Right cardiac atrium (tissue), 5 donors: ENCODE measurements around the gene SH3BP2. TPM values are rescaled to one million over a fixed set of nuclear protein-coding genes. Genes with fewer than 3 reads are reported as not detected.

Source experiments
- ATAC-seq, 2 donors: fragments of 200-7000 bp; cut with Tn5 transposase; one replicate each; pipeline versions ENCODE4 v1.8.0 to v1.9.1; 2020; ENCODE audit warnings: moderate library complexity in 2 of 2, mild to moderate bottlenecking in 1 of 2
- DNase-seq, 3 donors: peaks; one replicate each; pipeline ENCODE4 v3.0.0-alpha.2; 2020
- H3K27ac ChIP-seq: one replicate; pipeline ENCODE4 v1.5.1; 2013; ENCODE audit warnings: mild to moderate bottlenecking, low read length, control low read depth, moderate library complexity
- H3K27me3 ChIP-seq: one replicate; pipeline ENCODE4 v1.6.1; 2013; ENCODE audit not compliant: control insufficient read depth, insufficient read depth
- H3K4me1 ChIP-seq: one replicate; pipeline ENCODE4 v1.6.1; 2013; ENCODE audit warnings: low read length; ENCODE audit not compliant: control insufficient read depth, insufficient read depth
- H3K4me3 ChIP-seq: one replicate; pipeline ENCODE4 v1.5.1; 2013; ENCODE audit warnings: low read length, control low read depth
- H3K9me3 ChIP-seq: one replicate; pipeline ENCODE4 v1.6.1; 2013; ENCODE audit warnings: low read length; ENCODE audit not compliant: control insufficient read depth
- WGBS: extraction: QIAGEN DNeasy Blood & Tissue Kit; methylation state at CpG from one replicate; pipeline ENCODE4 v1.1.7; 2013; 5-methylcytosine and 5-hydroxymethylcytosine counted together
- intact Hi-C, 4 donors: fragments of 100-400 bp; cut with DNase I; formaldehyde crosslinking; loops; one replicate each; pipeline versions ENCODE4 v1.11.0 to v1.14.0; 2022 to 2023
- polyA plus RNA-seq: library from polyadenylated mRNA; stranded (reverse); fragments of 200-250 nt; gene quantifications from one replicate; pipeline ENCODE4 v1.2.3, GENCODE V29; 2013
- total RNA-seq, 4 donors: library from RNA; stranded (reverse); fragmentation: NEBNext Ultra II Directional; extraction: Animal tissue kit (Norgen Biotek cat#: 25700); gene quantifications; one replicate each; pipeline ENCODE4 v1.2.1, GENCODE V29; 2021
- donor health status: healthy with polysubstance abuse.
- donor health status: DM: no; HTN: yes; CAD: no.
- donor health status: DM: no; HTN: no; CAD: no.
- donor health status: DM: no; HTN: yes; CAD: no; lungs with severe emphysema.
- donor health status: DM: yes; HTN: yes; CAD: no.

SH3BP2 gene
- total and polyA plus RNA-seq, 5 donors: 20.5 to 28.8 (median 25.0) TPM

DNA sequence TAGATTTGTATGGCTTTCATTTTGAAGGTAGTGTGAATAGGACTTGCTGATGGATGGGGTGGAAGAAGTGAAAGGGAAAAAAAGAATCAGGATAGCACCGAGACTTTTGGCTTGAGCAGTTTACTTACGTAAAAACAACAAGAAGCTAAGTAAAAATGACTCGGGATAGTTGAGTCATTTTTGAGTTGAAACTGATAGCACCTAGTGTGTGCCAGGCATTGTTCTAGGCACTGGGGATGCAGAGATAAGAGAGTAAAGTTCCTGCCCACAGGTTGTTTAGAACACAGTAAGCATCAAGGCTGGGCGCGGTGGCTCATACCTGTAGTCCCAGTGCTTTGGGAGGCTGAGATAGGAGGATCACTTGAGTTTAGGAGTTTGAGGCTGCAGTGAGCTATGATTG, 85.5 kb downstream of the SH3BP2 start:
- intact Hi-C loops: no loop called here
- Histone ChIP-seq H3K4me3 (no peak overlapping the region), H3K27me3 (no peaks in the 10 kb centered on the region), H3K27ac (no peak overlapping the region), H3K4me1 (peaks cover 13% of the 10 kb centered on the region), H3K9me3 (no peaks in the 10 kb centered on the region)
- DNase-seq: no peak
- ATAC-seq: peak; percentile 38 to 84
- 76% methylated on average over 5 of the region's 5 CpGs for WGBS

DNA sequence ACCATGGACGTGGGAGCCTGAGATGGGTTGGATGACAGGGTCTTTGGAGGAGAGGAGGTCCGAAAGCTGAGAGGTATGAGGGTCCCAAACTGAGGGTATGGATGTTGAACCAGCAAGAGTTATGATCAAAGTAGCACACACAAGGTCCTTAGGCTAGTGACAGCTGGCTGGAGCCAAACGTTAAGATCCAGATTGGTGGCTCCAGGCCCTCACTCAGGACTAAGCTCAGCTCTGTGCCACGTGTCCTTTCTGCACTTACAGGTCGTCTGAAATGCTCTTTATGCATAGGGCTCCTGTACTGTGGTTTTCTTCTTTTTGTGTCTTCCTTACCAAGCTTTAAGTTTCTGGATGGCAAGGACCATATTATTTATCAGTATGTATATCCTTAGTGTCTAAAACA, 86.1 kb downstream of the SH3BP2 start:
- peak; percentile 10 to 26 for ATAC-seq
- DNase-seq: no peak
- no peaks in the 10 kb centered on the region for H3K27me3 ChIP-seq
- H3K9me3 ChIP-seq: no peaks in the 10 kb centered on the region
- no peak overlapping the region for H3K4me3 ChIP-seq
- peaks cover 13% of the 10 kb centered on the region for H3K4me1 ChIP-seq
- intact Hi-C loops: no loop called here
- H3K27ac ChIP-seq: no peak overlapping the region
- 70% methylated on average over 5 of the region's 5 CpGs for WGBS

DNA sequence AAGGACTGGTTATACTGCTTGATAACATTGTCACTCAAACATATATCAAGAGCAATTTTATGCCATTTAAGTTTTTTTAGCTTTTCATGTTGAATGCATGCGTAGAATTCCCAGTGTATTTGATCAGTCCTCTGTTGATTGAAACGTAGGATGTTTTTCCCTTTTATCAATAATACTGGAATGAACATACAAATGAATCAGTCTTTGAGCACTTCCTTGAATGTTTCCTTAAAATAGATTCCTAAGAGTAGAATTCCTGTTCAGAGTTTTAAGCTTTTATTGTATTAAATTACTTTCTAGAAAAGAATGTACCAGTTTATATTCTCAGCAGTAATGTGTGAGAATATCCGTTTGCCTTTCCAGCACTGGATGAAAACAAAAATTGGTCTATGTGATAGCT, 88.5 kb downstream of the SH3BP2 start:
- ATAC-seq (no peak), DNase-seq (no peak)
- peaks cover 12% of the 10 kb centered on the region for H3K4me1 ChIP-seq
- no peaks in the 10 kb centered on the region for H3K9me3 ChIP-seq
- H3K27ac ChIP-seq: no peak overlapping the region
- WGBS: 82% methylated on average over 3 of the region's 3 CpGs
- intact Hi-C loops: no loop called here
- no peaks in the 10 kb centered on the region for H3K27me3 ChIP-seq
- no peak overlapping the region for H3K4me3 ChIP-seq

DNA sequence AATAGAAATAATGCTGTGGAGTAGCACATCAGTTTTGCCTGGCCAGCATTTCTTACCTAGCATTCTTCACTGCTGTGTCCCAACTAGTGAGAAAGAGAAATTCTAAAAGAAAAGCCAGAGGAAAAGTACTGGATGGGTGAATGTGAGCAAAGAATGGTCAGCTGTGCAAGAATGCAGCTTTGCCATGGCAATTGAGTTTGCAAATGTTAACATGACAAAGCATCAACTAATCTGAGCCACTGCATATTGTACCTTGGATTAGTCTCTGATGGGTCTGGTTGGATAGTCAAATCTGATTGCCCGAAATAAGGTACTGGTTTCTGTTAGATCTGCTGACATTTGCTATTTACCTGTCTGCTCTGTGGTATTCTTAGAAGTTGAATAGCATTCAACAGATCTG, 89.5 kb downstream of the SH3BP2 start:
- no peaks in the 10 kb centered on the region for H3K27me3 ChIP-seq
- intact Hi-C loops: no loop called here
- DNase-seq (no peak), ATAC-seq (no peak)
- peaks cover 12% of the 10 kb centered on the region for H3K4me1 ChIP-seq
- no peak overlapping the region for H3K4me3 ChIP-seq
- no peak overlapping the region for H3K27ac ChIP-seq
- no peaks in the 10 kb centered on the region for H3K9me3 ChIP-seq
- WGBS: 91% methylated on average over 1 of the region's 1 CpG

DNA sequence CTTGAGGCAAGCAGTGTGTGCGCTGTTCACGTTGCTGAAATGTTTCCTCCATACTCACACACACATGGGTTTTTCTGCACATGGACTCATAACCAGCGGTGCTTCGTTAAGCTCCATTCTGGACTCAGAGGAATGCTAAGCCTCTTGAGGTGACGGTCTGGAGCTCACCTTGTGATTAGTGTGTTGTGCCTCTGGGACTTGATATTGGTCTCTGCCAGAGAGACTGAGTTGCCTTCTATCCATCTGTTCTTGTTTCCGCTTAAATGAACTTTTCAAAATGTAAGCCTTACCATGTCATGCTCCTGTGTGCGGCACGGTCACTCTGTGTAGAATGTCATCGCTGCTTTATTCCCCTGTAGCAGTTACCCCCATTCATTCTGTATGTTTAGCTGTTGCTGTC, 93.3 kb downstream of the SH3BP2 start:
- H3K4me3 ChIP-seq: no peak overlapping the region
- H3K27ac ChIP-seq: no peak overlapping the region
- intact Hi-C loops: no loop called here
- DNase-seq (no peak), ATAC-seq (no peak)
- no peaks in the 10 kb centered on the region for H3K27me3 ChIP-seq
- peaks cover 1% of the 10 kb centered on the region for H3K4me1 ChIP-seq
- 89% methylated on average over 9 of the region's 9 CpGs for WGBS
- no peaks in the 10 kb centered on the region for H3K9me3 ChIP-seq

DNA sequence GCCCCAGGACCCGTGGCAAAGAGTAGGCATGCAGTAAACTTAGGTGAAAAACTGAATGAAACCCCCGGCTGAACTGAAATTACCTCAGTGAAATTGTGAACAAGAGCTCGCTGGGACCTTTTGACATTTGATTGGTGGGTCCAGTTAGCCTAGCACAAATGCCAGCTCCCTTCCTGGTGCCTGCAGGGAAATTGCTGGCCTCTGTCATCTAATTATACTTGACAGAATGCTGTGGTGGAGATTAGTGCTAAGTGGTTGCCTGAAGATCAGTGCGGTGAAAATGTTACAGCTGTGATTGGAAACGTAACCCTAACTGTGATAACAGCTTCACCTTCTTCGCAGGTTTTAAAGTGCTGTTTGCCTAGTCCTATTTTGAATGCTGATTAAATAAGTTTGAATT, 93.7 kb downstream of the SH3BP2 start:
- 45% methylated on average over 6 of the region's 6 CpGs for WGBS
- ATAC-seq: peak; percentile 56 to 61

DNA sequence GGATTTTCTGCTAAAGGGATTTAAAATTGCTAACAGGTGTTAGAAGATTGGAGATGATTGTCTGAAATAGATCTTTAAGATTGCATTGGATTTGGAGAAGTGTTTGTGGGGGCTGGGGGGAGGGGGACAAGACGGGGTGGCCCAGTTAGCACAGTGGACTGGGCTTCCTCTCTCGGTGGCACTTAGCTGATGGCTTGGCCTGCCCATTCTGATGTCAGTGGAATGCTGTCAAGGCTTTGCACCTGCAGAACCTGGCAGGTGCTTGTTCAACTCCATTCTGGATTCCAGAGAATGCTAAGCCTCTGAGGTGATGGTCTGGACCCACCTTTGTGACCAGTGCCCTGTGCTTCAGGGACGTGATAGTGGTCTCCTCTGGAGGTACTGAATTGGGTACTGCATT, 94.5 kb downstream of the SH3BP2 start:
- Histone ChIP-seq H3K9me3 (no peaks in the 10 kb centered on the region), H3K27ac (no peak overlapping the region), H3K4me3 (no peak overlapping the region), H3K27me3 (no peaks in the 10 kb centered on the region), H3K4me1 (peaks cover 1% of the 10 kb centered on the region)
- no peak for DNase-seq
- no peak for ATAC-seq
- intact Hi-C loops: no loop called here
- 85% methylated on average over 3 of the region's 3 CpGs for WGBS

More for the DNA sequence above, 93.7 kb downstream of the SH3BP2 start:
- H3K9me3 ChIP-seq: no peaks in the 10 kb centered on the region
- no peak overlapping the region for H3K4me3 ChIP-seq
- intact Hi-C loops: no loop called here
- DNase-seq: no peak
- no peak overlapping the region for H3K27ac ChIP-seq
- no peaks in the 10 kb centered on the region for H3K27me3 ChIP-seq
- H3K4me1 ChIP-seq: peaks cover 1% of the 10 kb centered on the region

DNA sequence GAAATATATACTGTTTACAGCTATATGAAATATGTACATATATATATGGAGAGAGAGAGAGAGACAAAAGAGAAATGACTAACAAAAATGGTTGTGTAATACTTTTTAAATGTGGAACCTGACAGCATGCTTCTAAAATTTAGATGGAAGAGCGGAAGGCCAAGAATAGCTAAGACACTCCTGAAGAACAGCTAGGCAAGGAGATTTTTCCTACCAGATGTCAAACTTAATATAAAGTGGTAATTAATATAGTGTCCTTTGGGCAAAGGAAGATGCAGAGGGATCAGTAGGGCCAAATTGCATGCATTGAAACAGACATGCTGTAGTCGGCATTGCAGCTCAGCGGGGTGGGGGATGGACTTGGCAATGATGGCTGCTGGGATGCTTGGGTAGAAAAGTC, 96.0 kb downstream of the SH3BP2 start:
- intact Hi-C loops: no loop called here
- Histone ChIP-seq H3K27me3 (no peaks in the 10 kb centered on the region), H3K4me3 (no peak overlapping the region), H3K9me3 (no peaks in the 10 kb centered on the region), H3K27ac (no peak overlapping the region), H3K4me1 (peaks cover 4% of the 10 kb centered on the region)
- WGBS: 98% methylated on average over 3 of the region's 3 CpGs
- DNase-seq: no peak
- ATAC-seq: no peak

Other genes with a start within 250 kb of the SH3BP2 start
- 10 to 100 TPM; 20.2 to 28.0 (median 24.6) TPM for gene TNIP2, start 36.7 kb upstream of the SH3BP2 start, total RNA-seq
- 24.9 TPM for gene TNIP2, start 36.7 kb upstream of the SH3BP2 start, polyA plus RNA-seq
- 100 to 1,000 TPM; 215 to 256 (median 236) TPM for gene ADD1, start 50.8 kb downstream of the SH3BP2 start, total RNA-seq
- 207 TPM for gene ADD1, start 50.8 kb downstream of the SH3BP2 start, polyA plus RNA-seq
- gene NOP14, start 170.3 kb downstream of the SH3BP2 start, total RNA-seq: 10 to 100 TPM; 15.4 to 19.2 (median 18.4) TPM
- 12.0 TPM for gene NOP14, start 170.3 kb downstream of the SH3BP2 start, polyA plus RNA-seq
- 10 to 100 TPM; 11.6 to 13.1 (median 12.4) TPM for gene GRK4, start 170.5 kb downstream of the SH3BP2 start, total RNA-seq
- gene GRK4, start 170.5 kb downstream of the SH3BP2 start, polyA plus RNA-seq: 8.4 TPM